Measurements from ENCODE around the gene SLC6A3.

Gene SLC6A3

GRCh38 chr5:1442222-1443145, 2.8 kb downstream of the SLC6A3 start:
- no peak for DNase-seq (ENCODE audit: low read depth in 2 of 2)

- DNase-seq (ENCODE audit: low read depth in 2 of 2): no peak
Observed at GRCh38 chr5:1441166-1441865, 3.9 kb downstream of the SLC6A3 start.

- DNase-seq (ENCODE audit: low read depth in 2 of 2): no peak
Observed at GRCh38 chr5:1440098-1440493, 5.1 kb downstream of the SLC6A3 start.

- no peak for DNase-seq (ENCODE audit: low read depth in 2 of 2)
Observed at GRCh38 chr5:1439388-1440097, 5.7 kb downstream of the SLC6A3 start.

GRCh38 chr5:1438871-1439270, 6.4 kb downstream of the SLC6A3 start:
- no peak for DNase-seq (ENCODE audit: low read depth in 2 of 2)

- no peak for DNase-seq (ENCODE audit: low read depth in 2 of 2)
Observed at GRCh38 chr5:1437876-1438559, 7.2 kb downstream of the SLC6A3 start.

- DNase-seq (ENCODE audit: low read depth in 2 of 2): no peak
Observed at GRCh38 chr5:1437226-1437829, 7.9 kb downstream of the SLC6A3 start.

GRCh38 chr5:1436681-1437080, 8.6 kb downstream of the SLC6A3 start:
- DNase-seq (ENCODE audit: low read depth in 2 of 2): no peak

- DNase-seq (ENCODE audit: low read depth in 2 of 2): no peak
Observed at GRCh38 chr5:1436036-1436435, 9.2 kb downstream of the SLC6A3 start.

- DNase-seq (ENCODE audit: low read depth in 2 of 2): no peak
Observed at GRCh38 chr5:1435369-1435768, 9.9 kb downstream of the SLC6A3 start.

- no peak for DNase-seq (ENCODE audit: low read depth in 2 of 2)
Observed at GRCh38 chr5:1432296-1432695, 12.9 kb downstream of the SLC6A3 start.

GRCh38 chr5:1431896-1432295, 13.3 kb downstream of the SLC6A3 start:
- DNase-seq (ENCODE audit: low read depth in 2 of 2): no peak

- DNase-seq (ENCODE audit: low read depth in 2 of 2): no peak
Observed at GRCh38 chr5:1431021-1431811, 14.0 kb downstream of the SLC6A3 start.

- no peak for DNase-seq (ENCODE audit: low read depth in 2 of 2)
Observed at GRCh38 chr5:1430121-1430795, 15.0 kb downstream of the SLC6A3 start.

- no peak for DNase-seq (ENCODE audit: low read depth in 2 of 2)
Observed at GRCh38 chr5:1429496-1429895, 15.7 kb downstream of the SLC6A3 start.

- DNase-seq (ENCODE audit: low read depth in 2 of 2): no peak
Observed at GRCh38 chr5:1429066-1429465, 16.2 kb downstream of the SLC6A3 start.

- no peak for DNase-seq (ENCODE audit: low read depth in 2 of 2)
Observed at GRCh38 chr5:1428107-1428506, 17.1 kb downstream of the SLC6A3 start.

- DNase-seq (ENCODE audit: low read depth in 2 of 2): no peak
Observed at GRCh38 chr5:1424716-1425115, 20.5 kb downstream of the SLC6A3 start.

GRCh38 chr5:1423901-1424603, 21.2 kb downstream of the SLC6A3 start:
- no peak for DNase-seq (ENCODE audit: low read depth in 2 of 2)
